Neutrophil (primary cell): ENCODE data around the gene SAFB2.

ENCODE experiments used
- H3K27ac ChIP-seq: fragments of 200-600 bp; sonication (generic); 2 replicates; pipeline ENCODE4 v1.5.1; 2016; ENCODE audit warnings: mild to moderate bottlenecking, moderate library complexity
- H3K27me3 ChIP-seq: fragments of 200-600 bp; sonication (generic); 2 replicates; pipeline ENCODE4 v1.6.0; 2016; ENCODE audit warnings: mild to moderate bottlenecking
- H3K36me3 ChIP-seq: fragments of 200-600 bp; sonication (generic); 2 replicates; pipeline ENCODE4 v1.5.1; 2017
- H3K4me1 ChIP-seq, 2 experiments: fragments of 200-600 bp in 1 of 2; sonication (generic) in 1 of 2; 1 replicate in 1 of 2; 2 replicates in 1 of 2; pipeline versions ENCODE4 v1.5.1 to v1.6.1; 2013 to 2016; ENCODE audit warnings: low read depth in 1 of 2, low read length in 1 of 2, mild to moderate bottlenecking in 1 of 2, moderate library complexity in 1 of 2; ENCODE audit not compliant: control insufficient read depth in 1 of 2, insufficient read depth in 1 of 2
- H3K4me3 ChIP-seq, 2 experiments: fragments of 200-600 bp in 1 of 2; sonication (generic) in 1 of 2; 1 replicate in 1 of 2; 2 replicates in 1 of 2; pipeline ENCODE4 v1.5.1; 2013 to 2016; ENCODE audit warnings: low read depth in 1 of 2, low read length in 1 of 2, mild to moderate bottlenecking in 1 of 2, moderate library complexity in 1 of 2
- H3K9me3 ChIP-seq: fragments of 200-600 bp; sonication (generic); 2 replicates; pipeline ENCODE4 v1.5.1; 2016
- TF ChIP-seq, protein P1 (sequence below): fragments of 200-600 bp; sonication (generic); IDR thresholded peaks from 2 replicates; pipeline ENCODE4 v1.5.1; 2016; ENCODE audit warnings: antibody characterized with exemption

SAFB2 gene

DNA sequence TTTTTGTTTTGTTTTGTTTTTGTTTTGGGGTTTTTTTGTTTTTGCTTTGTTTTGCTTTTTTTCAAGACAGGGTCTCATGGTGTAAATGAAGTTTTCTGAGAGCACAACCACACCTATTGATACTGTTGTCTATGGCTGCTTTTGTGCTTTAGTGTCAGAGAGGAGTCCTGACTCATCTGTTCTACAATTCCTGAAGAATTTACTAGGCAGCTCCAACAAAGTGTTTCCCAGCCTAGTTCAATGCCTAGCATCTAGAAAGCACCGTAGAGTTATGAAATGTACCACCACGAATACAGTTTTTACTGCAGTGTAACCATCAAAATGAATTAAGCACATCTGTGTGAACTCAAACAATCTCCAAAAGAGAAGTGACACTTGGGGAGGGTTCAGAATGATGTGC, 21.5 kb upstream of the SAFB2 start:
- Histone ChIP-seq H3K4me1 (peaks cover 0 to under 1% of the 10 kb centered on the region in 2 experiments), H3K9me3 (no peaks in the 10 kb centered on the region), H3K27me3 (no peaks in the 10 kb centered on the region), H3K4me3 (no peak overlapping the region), H3K36me3 (peaks cover 73% of the 10 kb centered on the region), H3K27ac (no peak overlapping the region)
- TF ChIP-seq, protein P1, sequence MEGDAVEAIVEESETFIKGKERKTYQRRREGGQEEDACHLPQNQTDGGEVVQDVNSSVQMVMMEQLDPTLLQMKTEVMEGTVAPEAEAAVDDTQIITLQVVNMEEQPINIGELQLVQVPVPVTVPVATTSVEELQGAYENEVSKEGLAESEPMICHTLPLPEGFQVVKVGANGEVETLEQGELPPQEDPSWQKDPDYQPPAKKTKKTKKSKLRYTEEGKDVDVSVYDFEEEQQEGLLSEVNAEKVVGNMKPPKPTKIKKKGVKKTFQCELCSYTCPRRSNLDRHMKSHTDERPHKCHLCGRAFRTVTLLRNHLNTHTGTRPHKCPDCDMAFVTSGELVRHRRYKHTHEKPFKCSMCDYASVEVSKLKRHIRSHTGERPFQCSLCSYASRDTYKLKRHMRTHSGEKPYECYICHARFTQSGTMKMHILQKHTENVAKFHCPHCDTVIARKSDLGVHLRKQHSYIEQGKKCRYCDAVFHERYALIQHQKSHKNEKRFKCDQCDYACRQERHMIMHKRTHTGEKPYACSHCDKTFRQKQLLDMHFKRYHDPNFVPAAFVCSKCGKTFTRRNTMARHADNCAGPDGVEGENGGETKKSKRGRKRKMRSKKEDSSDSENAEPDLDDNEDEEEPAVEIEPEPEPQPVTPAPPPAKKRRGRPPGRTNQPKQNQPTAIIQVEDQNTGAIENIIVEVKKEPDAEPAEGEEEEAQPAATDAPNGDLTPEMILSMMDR: no peak

DNA sequence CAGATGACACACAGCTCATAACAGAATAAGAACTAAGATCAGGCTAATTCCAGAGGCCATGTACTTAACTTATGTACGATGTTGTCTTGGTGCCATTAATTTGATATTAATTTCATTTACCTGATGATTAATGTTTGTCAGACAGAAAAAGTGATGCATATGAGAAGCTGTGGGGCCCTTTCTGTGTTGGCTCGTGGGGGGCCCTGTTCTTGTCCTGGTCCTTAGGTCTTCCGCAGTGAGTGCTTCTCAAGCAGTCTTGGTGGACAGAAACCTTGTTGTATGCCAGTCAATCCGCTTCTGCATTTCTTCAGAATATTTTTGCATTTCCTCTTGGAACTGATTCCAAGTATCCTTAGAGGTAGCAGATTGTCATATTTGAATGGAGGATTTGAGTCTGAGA, 20.5 kb upstream of the SAFB2 start:
- Histone ChIP-seq H3K27ac (no peak overlapping the region), H3K4me3 (no peak overlapping the region), H3K36me3 (peaks cover 67% of the 10 kb centered on the region), H3K4me1 (peaks cover 4 to 10% of the 10 kb centered on the region in 2 experiments), H3K27me3 (no peaks in the 10 kb centered on the region), H3K9me3 (no peaks in the 10 kb centered on the region)
- TF ChIP-seq, protein P1: no peak

DNA sequence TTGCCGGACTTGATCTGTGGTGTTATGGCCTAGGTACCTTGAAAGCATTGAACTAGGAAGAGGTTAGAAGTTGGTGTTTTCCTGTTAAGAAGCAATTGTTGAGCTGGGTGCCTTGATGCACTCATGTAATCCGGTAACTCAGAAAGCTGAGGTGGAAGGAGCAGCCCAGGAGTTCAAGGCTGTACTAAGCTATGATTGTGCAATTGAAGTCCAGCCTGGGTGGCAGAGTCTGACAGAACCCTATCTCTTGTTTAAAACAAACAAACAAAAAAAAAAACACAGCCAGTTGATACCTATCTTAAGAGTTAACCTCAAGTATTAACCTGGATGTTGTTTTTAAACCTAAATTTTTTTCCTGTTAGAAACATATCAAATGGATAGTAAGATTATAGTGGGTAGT, 19.6 kb upstream of the SAFB2 start:
- no peak overlapping the region for H3K27ac ChIP-seq
- peaks cover 11% of the 10 kb centered on the region in 2 experiments for H3K4me1 ChIP-seq
- no peaks in the 10 kb centered on the region for H3K27me3 ChIP-seq
- no peaks in the 10 kb centered on the region for H3K9me3 ChIP-seq
- TF ChIP-seq, protein P1: no peak
- no peak overlapping the region for H3K4me3 ChIP-seq
- H3K36me3 ChIP-seq: peaks cover 58% of the 10 kb centered on the region

DNA sequence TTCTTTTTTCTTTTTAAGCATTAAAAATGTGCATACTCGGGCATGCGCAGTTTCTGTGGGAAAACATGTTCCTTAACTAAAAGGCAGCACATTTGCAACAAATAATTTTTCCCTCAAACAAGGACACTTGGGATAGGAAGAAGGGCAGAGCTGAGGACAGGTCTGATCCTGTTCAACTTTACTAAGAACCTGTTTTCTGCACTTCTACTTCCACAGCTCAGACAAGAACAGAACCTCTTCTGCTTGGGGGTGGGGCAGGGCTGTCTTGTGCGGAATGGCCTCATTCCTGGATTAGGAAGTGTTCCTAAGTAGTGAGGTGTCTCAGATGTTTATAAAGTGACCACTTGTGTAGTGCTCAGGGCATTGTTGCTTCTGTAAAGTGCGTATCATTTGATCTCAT, 18.6 kb upstream of the SAFB2 start:
- no peak overlapping the region for H3K4me3 ChIP-seq
- H3K36me3 ChIP-seq: peaks cover 48% of the 10 kb centered on the region
- no peaks in the 10 kb centered on the region for H3K9me3 ChIP-seq
- TF ChIP-seq, protein P1: no peak
- no peaks in the 10 kb centered on the region for H3K27me3 ChIP-seq
- no peak overlapping the region for H3K27ac ChIP-seq
- H3K4me1 ChIP-seq: peaks cover 11% of the 10 kb centered on the region in 2 experiments

DNA sequence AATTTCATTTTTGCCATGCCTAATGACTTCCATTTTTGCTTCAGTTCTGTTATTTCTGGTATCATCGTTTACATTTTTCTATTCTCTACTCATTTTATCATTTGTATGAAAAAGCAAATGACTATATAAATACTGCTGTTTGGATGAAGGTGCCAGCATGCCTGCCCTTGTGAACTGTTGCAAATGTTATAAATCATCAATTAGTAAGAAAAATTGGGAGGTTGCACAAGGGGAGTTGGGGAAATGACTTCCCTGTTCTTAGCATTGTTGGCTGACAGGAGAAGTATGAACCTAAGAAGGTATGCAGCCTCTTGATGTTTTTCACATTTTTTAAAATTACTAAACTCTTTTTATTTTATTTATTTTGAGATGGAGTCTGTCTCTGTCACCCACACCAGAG, 15.4 kb upstream of the SAFB2 start:
- peaks cover 23% of the 10 kb centered on the region for H3K36me3 ChIP-seq
- no peak overlapping the region for H3K4me3 ChIP-seq
- H3K4me1 ChIP-seq: peaks cover 19 to 21% of the 10 kb centered on the region in 2 experiments
- peak overlapping the region; percentile 39 for H3K27ac ChIP-seq
- TF ChIP-seq, protein P1: no peak
- no peaks in the 10 kb centered on the region for H3K9me3 ChIP-seq
- H3K27me3 ChIP-seq: no peaks in the 10 kb centered on the region

DNA sequence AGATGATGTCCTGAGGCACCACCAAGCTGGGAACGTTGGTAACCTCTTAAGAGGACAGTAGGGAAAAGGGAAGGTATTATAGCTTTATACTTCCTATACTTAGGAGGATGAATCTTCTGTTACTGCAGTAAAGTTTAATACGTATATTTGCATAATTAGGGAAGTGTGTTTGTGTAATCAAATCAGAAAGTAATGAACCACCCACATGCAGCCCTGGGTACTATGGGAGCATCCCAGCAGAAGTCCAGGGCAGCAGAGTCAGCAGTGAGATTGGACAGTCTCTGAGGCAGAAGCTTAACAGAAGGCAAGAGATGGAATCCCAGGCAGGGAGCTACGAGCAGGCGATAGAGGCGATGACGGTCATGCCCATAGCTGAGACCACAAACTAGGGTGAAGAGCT, 12.9 kb upstream of the SAFB2 start:
- no peaks in the 10 kb centered on the region for H3K27me3 ChIP-seq
- TF ChIP-seq, protein P1: no peak
- no peak overlapping the region for H3K4me3 ChIP-seq
- peaks cover 40 to 41% of the 10 kb centered on the region in 2 experiments for H3K4me1 ChIP-seq
- H3K9me3 ChIP-seq: no peaks in the 10 kb centered on the region
- H3K27ac ChIP-seq: peak overlapping the region; percentile 38
- H3K36me3 ChIP-seq: peaks cover 4% of the 10 kb centered on the region
